ENCODE results near the gene SPRY1.

Gene SPRY1

GRCh38 chr4:123379392-123379791 is 17.2 kb upstream of the SPRY1 start:
- no peak for DNase-seq (ENCODE audit: low read depth, low spot score)

- DNase-seq (ENCODE audit: low read depth, low spot score): no peak
Measured at GRCh38 chr4:123380728-123381716, 15.6 kb upstream of the SPRY1 start.

- DNase-seq (ENCODE audit: low read depth, low spot score): no peak
Measured at GRCh38 chr4:123381996-123382395, 14.6 kb upstream of the SPRY1 start.

GRCh38 chr4:123383566-123383965 is 13.0 kb upstream of the SPRY1 start:
- no peak for DNase-seq (ENCODE audit: low read depth, low spot score)

GRCh38 chr4:123386609-123387008 is 10.0 kb upstream of the SPRY1 start:
- no peak for DNase-seq (ENCODE audit: low read depth, low spot score)

- DNase-seq (ENCODE audit: low read depth, low spot score): no peak
Measured at GRCh38 chr4:123390846-123391456, 5.6 kb upstream of the SPRY1 start.

- DNase-seq (ENCODE audit: low read depth, low spot score): no peak
Measured at GRCh38 chr4:123393721-123394120, 2.9 kb upstream of the SPRY1 start.

- no peak for DNase-seq (ENCODE audit: low read depth, low spot score)
Measured at GRCh38 chr4:123397144-123398065, 810 bp downstream of the SPRY1 start.

GRCh38 chr4:123398066-123398852 is 1.7 kb downstream of the SPRY1 start:
- DNase-seq (ENCODE audit: low read depth, low spot score): no peak

- DNase-seq (ENCODE audit: low read depth, low spot score): no peak
Measured at GRCh38 chr4:123398853-123399626, 2.4 kb downstream of the SPRY1 start.

- no peak for DNase-seq (ENCODE audit: low read depth, low spot score)
Measured at GRCh38 chr4:123399627-123400358, 3.2 kb downstream of the SPRY1 start.

- no peak for DNase-seq (ENCODE audit: low read depth, low spot score)
Measured at GRCh38 chr4:123401271-123402120, 4.9 kb downstream of the SPRY1 start.

GRCh38 chr4:123402121-123402465 is 5.5 kb downstream of the SPRY1 start:
- no peak for DNase-seq (ENCODE audit: low read depth, low spot score)

- DNase-seq (ENCODE audit: low read depth, low spot score): no peak
Measured at GRCh38 chr4:123403080-123403604, 6.5 kb downstream of the SPRY1 start.

GRCh38 chr4:123404533-123404932 is 7.9 kb downstream of the SPRY1 start:
- DNase-seq (ENCODE audit: low read depth, low spot score): no peak

GRCh38 chr4:123405267-123405865 is 8.8 kb downstream of the SPRY1 start:
- no peak for DNase-seq (ENCODE audit: low read depth, low spot score)

GRCh38 chr4:123406872-123407271 is 10.3 kb downstream of the SPRY1 start:
- no peak for DNase-seq (ENCODE audit: low read depth, low spot score)

- no peak for DNase-seq (ENCODE audit: low read depth, low spot score)
Measured at GRCh38 chr4:123408471-123409084, 12.0 kb downstream of the SPRY1 start.
